GM21786 (cell line): ENCODE results near the gene ARFGAP2.

Experiments
- ATAC-seq: cut with Tn5 transposase; IDR thresholded peaks from one replicate; pipeline ENCODE4 v1.9.1; 2021; ENCODE audit not compliant: unreplicated experiment

The ARFGAP2 gene

GRCh38 chr11:47152126-47152952 lies 24.3 kb downstream of the ARFGAP2 start:
- ATAC-seq: no peak

- ATAC-seq: no peak
Measured at GRCh38 chr11:47149782-47150181, 26.9 kb downstream of the ARFGAP2 start.

- no peak for ATAC-seq
Measured at GRCh38 chr11:47148903-47149531, 27.7 kb downstream of the ARFGAP2 start.

GRCh38 chr11:47148270-47148669 lies 28.4 kb downstream of the ARFGAP2 start:
- ATAC-seq: no peak

GRCh38 chr11:47147681-47148080 lies 29.0 kb downstream of the ARFGAP2 start:
- ATAC-seq: no peak

GRCh38 chr11:47147250-47147649 lies 29.4 kb downstream of the ARFGAP2 start:
- no peak for ATAC-seq

GRCh38 chr11:47144541-47144940 lies 32.1 kb downstream of the ARFGAP2 start:
- ATAC-seq: no peak

GRCh38 chr11:47143322-47143721 lies 33.4 kb downstream of the ARFGAP2 start:
- no peak for ATAC-seq

GRCh38 chr11:47139878-47140277 lies 36.8 kb downstream of the ARFGAP2 start:
- no peak for ATAC-seq

- no peak for ATAC-seq
Measured at GRCh38 chr11:47137476-47137875, 39.2 kb downstream of the ARFGAP2 start.

- no peak for ATAC-seq
Measured at GRCh38 chr11:47136921-47137320, 39.8 kb downstream of the ARFGAP2 start.

GRCh38 chr11:47136327-47136726 lies 40.4 kb downstream of the ARFGAP2 start:
- ATAC-seq: no peak

GRCh38 chr11:47132981-47133380 lies 43.7 kb downstream of the ARFGAP2 start:
- no peak for ATAC-seq

GRCh38 chr11:47132490-47132889 lies 44.2 kb downstream of the ARFGAP2 start:
- ATAC-seq: no peak

- no peak for ATAC-seq
Measured at GRCh38 chr11:47131136-47131535, 45.5 kb downstream of the ARFGAP2 start.

- no peak for ATAC-seq
Measured at GRCh38 chr11:47130543-47130942, 46.1 kb downstream of the ARFGAP2 start.

- no peak for ATAC-seq
Measured at GRCh38 chr11:47127213-47127612, 49.5 kb downstream of the ARFGAP2 start.

GRCh38 chr11:47125083-47125482 lies 51.6 kb downstream of the ARFGAP2 start:
- ATAC-seq: no peak

GRCh38 chr11:47124675-47125074 lies 52.0 kb downstream of the ARFGAP2 start:
- ATAC-seq: no peak

GRCh38 chr11:47123094-47123493 lies 53.6 kb downstream of the ARFGAP2 start:
- ATAC-seq: no peak

- no peak for ATAC-seq
Measured at GRCh38 chr11:47121731-47122130, 54.9 kb downstream of the ARFGAP2 start.

- no peak for ATAC-seq
Measured at GRCh38 chr11:47121056-47121455, 55.6 kb downstream of the ARFGAP2 start.
